ACC112 (cell line): Measurements from ENCODE around the gene NUAK1.

Source experiments
- H2AFZ ChIP-seq: fragments of 200-600 bp; sonication (generic); one replicate; pipeline ENCODE4 v1.6.0; 2017; ENCODE audit warnings: antibody characterized with exemption, low read length; ENCODE audit not compliant: unreplicated experiment
- H3K27ac ChIP-seq: fragments of 200-600 bp; sonication (generic); 2 replicates; pipeline ENCODE4 v1.5.1; 2014; ENCODE audit warnings: low read depth, mild to moderate bottlenecking, antibody characterized with exemption, low read length, moderate library complexity
- H3K27me3 ChIP-seq: fragments of 200-600 bp; sonication (generic); 2 replicates; pipeline ENCODE4 v1.6.1; 2014; ENCODE audit warnings: mild to moderate bottlenecking, antibody characterized with exemption, low read length, moderate library complexity, mixed read lengths; ENCODE audit not compliant: insufficient read depth
- H3K36me3 ChIP-seq: fragments of 200-600 bp; sonication (generic); 2 replicates; pipeline ENCODE4 v1.6.1; 2016; ENCODE audit warnings: mild to moderate bottlenecking, antibody characterized with exemption, low read length, moderate library complexity, mixed read lengths; ENCODE audit not compliant: insufficient read depth
- H3K4me1 ChIP-seq: fragments of 200-600 bp; sonication (generic); one replicate; pipeline ENCODE4 v1.6.1; 2016; ENCODE audit warnings: low read length, mixed read lengths; ENCODE audit not compliant: insufficient read depth, unreplicated experiment, control insufficient read depth
- H3K4me3 ChIP-seq: fragments of 200-600 bp; sonication (generic); 2 replicates; pipeline ENCODE4 v1.5.1; 2014; ENCODE audit warnings: mild to moderate bottlenecking, low read depth, low read length
- H3K79me2 ChIP-seq: fragments of 200-600 bp; sonication (generic); one replicate; pipeline ENCODE4 v1.6.0; 2016; ENCODE audit warnings: low read length; ENCODE audit not compliant: control insufficient read depth, unreplicated experiment, insufficient read depth

NUAK1 gene

DNA sequence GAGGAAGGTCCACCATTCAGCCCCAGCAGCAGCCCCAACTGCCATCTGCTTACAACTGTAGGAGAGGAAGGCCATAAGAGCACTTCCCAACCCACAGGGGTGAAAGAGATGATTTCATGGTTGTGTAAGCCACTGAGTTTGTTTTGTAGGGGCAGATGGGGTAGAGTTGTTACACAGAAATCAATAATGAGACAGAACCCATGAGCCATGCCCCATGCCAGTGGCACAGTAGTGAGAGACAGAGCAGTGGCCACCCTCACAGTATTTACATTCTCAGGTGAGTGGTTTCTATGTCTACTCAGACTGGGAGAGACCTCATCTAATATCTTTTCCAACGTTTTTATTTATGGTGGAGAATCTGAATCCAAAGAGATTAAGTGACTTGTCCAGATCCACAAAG, 68.6 kb downstream of the NUAK1 start:
- Histone ChIP-seq H2AFZ (no peak overlapping the region), H3K4me3 (no peak overlapping the region), H3K27ac (no peak overlapping the region), H3K79me2 (no peaks in the 10 kb centered on the region), H3K36me3 (0 out of 2 replicates have a peak, but pooled peaks cover 2% of the 10 kb centered on the region), H3K4me1 (no peaks in the 10 kb centered on the region), H3K27me3 (no peaks in the 10 kb centered on the region)

- H2AFZ ChIP-seq = no peak overlapping the region
- 0 out of 2 replicates have a peak, but pooled peaks cover 2% of the 10 kb centered on the region for H3K36me3 ChIP-seq
- H3K4me1 ChIP-seq = no peaks in the 10 kb centered on the region
- no peak overlapping the region for H3K4me3 ChIP-seq
- no peak overlapping the region for H3K27ac ChIP-seq
- no peaks in the 10 kb centered on the region for H3K79me2 ChIP-seq
- no peaks in the 10 kb centered on the region for H3K27me3 ChIP-seq
Measured at GRCh38 chr12:106068296-106068695, 70.5 kb downstream of the NUAK1 start.

- Histone ChIP-seq H3K36me3 (0 out of 2 replicates have a peak, but pooled peaks cover 2% of the 10 kb centered on the region), H2AFZ (no peak overlapping the region)
Measured at GRCh38 chr12:106067606-106068205, 71.0 kb downstream of the NUAK1 start.

DNA sequence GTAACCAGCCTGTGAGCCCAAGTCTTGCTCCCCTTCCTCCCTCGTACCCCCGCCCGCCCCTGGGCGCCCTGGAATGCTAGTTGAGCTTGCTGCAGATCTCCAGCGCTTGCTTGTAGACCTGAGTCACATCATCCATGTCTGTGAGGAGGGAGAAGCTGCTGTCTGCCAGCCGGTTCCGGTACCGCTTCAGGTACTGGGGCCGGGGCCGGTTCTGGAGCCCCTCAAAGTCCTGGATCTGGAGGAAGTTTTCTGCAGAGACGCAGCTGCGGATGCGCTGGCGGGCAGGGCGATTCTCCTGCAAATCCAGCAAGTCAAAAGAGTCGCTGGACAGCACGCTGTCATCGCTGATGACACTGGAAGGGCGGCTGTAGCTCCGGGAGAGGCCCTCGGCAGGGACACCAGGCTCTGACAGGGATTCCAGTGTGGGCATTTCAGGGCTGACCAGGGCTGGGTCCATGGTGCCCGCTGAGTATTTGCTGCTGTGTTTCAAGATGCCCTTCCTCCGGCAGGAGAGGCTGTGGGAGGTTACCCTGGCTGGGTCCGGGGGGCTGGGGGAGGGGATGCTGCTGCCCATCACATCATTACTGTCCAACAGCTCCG, 71.9 kb downstream of the NUAK1 start:
- no peaks in the 10 kb centered on the region for H3K27me3 ChIP-seq
- no peaks in the 10 kb centered on the region for H3K79me2 ChIP-seq
- H3K27ac ChIP-seq = no peak overlapping the region
- no peak overlapping the region for H2AFZ ChIP-seq
- no peak overlapping the region for H3K4me3 ChIP-seq
- no peaks in the 10 kb centered on the region for H3K4me1 ChIP-seq
- H3K36me3 ChIP-seq = 0 out of 2 replicates have a peak, but pooled peaks cover 2% of the 10 kb centered on the region

More at GRCh38 chr12:106067606-106068205, 71.0 kb downstream of the NUAK1 start:
- Histone ChIP-seq H3K27me3 (no peaks in the 10 kb centered on the region), H3K4me3 (no peak overlapping the region), H3K4me1 (no peaks in the 10 kb centered on the region), H3K27ac (no peak overlapping the region), H3K79me2 (no peaks in the 10 kb centered on the region)

GRCh38 chr12:106066051-106066705, 72.6 kb downstream of the NUAK1 start:
- 0 out of 2 replicates have a peak, but pooled peaks cover 2% of the 10 kb centered on the region for H3K36me3 ChIP-seq
- H3K27me3 ChIP-seq = no peaks in the 10 kb centered on the region
- H3K4me3 ChIP-seq = no peak overlapping the region
- H3K27ac ChIP-seq = no peak overlapping the region
- no peak overlapping the region for H2AFZ ChIP-seq
- H3K79me2 ChIP-seq = no peaks in the 10 kb centered on the region
- H3K4me1 ChIP-seq = no peaks in the 10 kb centered on the region

GRCh38 chr12:106065506-106065905, 73.2 kb downstream of the NUAK1 start:
- 0 out of 2 replicates have a peak, but pooled peaks cover 2% of the 10 kb centered on the region for H3K36me3 ChIP-seq
- no peaks in the 10 kb centered on the region for H3K4me1 ChIP-seq
- no peaks in the 10 kb centered on the region for H3K27me3 ChIP-seq
- H3K27ac ChIP-seq = no peak overlapping the region
- H3K79me2 ChIP-seq = no peaks in the 10 kb centered on the region
- no peak overlapping the region for H2AFZ ChIP-seq
- no peak overlapping the region for H3K4me3 ChIP-seq

GRCh38 chr12:106064721-106065021, 74.1 kb downstream of the NUAK1 start:
- Histone ChIP-seq H3K36me3 (0 out of 2 replicates have a peak, but pooled peaks cover 2% of the 10 kb centered on the region), H2AFZ (no peak overlapping the region), H3K4me3 (no peak overlapping the region), H3K79me2 (no peaks in the 10 kb centered on the region), H3K4me1 (no peaks in the 10 kb centered on the region), H3K27me3 (no peaks in the 10 kb centered on the region), H3K27ac (no peak overlapping the region)

GRCh38 chr12:106063826-106064720, 74.7 kb downstream of the NUAK1 start:
- Histone ChIP-seq H3K27ac (no peak overlapping the region), H3K36me3 (no peaks in the 10 kb centered on the region), H3K27me3 (no peaks in the 10 kb centered on the region), H3K4me1 (no peaks in the 10 kb centered on the region), H3K4me3 (no peak overlapping the region), H2AFZ (no peak overlapping the region), H3K79me2 (no peaks in the 10 kb centered on the region)

DNA sequence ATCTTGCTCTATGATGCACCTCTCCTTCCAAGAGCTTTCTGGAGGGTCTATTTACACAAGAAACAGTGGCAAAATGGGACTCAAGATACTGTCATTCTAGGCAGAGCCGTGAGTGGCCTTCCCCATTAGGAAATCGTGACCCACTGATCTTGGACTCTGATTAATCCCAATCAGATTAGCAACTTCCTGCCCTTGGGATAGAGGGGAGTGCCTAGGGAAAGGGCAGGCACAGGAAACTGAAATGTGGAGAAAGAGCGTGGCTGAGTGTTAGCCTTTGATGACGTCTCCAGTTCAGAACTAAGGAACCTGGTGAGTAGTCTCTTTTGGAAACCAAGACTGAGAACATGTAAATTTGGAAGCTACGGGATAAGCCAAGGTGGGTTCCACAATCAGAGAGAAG, 76.1 kb downstream of the NUAK1 start:
- H3K79me2 ChIP-seq = no peaks in the 10 kb centered on the region
- no peaks in the 10 kb centered on the region for H3K4me1 ChIP-seq
- H3K27ac ChIP-seq = no peak overlapping the region
- H3K27me3 ChIP-seq = no peaks in the 10 kb centered on the region
- H3K4me3 ChIP-seq = no peak overlapping the region
- H2AFZ ChIP-seq = no peak overlapping the region
- no peaks in the 10 kb centered on the region for H3K36me3 ChIP-seq

DNA sequence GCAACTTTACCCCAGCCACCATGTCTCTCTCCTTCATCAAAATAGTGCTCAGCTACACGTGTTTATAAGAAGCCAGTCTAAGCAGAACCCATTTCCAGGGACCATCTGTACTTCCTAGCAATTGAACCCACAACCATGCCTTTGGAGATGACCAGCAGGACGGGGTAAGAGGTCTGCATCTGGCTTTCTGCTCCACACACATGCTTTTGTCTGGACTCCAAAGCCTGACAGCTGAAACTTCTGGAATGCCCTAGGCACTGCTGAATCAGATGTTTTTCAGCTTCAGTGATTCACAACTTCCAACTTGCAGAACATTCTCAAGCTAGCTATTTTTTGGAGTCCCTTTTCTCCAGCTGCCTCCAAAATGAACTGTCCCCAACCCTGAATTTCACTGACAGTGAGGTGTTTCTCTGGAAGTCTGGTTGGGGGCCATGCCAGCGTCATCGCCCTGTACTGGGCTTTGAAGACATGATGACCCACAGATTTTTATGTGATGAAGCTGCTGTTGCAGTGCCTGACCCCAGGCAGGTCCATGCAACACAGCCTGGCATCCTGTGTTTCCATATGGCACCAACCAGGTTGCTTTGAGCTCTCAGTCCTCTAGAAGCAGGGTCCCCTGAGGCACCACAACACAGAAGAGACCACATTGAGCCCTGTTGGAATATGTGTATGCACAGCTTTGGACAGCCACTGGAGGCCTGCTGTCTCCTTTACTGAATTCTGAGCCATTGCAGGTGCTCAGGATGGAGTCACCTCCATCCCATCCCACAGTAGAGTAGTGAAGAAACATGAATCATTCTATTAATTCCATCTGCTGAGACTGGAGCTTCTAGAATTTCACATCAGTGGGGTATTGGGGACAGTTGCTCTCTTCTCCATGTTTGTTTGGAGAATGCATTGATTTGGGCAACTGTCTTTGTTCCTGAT, 80.2 kb downstream of the NUAK1 start:
- no peak overlapping the region for H3K27ac ChIP-seq
- H2AFZ ChIP-seq = no peak overlapping the region
- no peaks in the 10 kb centered on the region for H3K36me3 ChIP-seq
- no peaks in the 10 kb centered on the region for H3K27me3 ChIP-seq
- H3K4me3 ChIP-seq = no peak overlapping the region
- no peaks in the 10 kb centered on the region for H3K79me2 ChIP-seq
- no peaks in the 10 kb centered on the region for H3K4me1 ChIP-seq
